Mesenchymal stem cell (in vitro differentiated cells and primary cell): Measurements from ENCODE around the gene DPP9.

Experiments
- DNase-seq: peaks from one replicate; pipeline ENCODE4 v3.0.0-alpha.2; 2013
- H2AFZ ChIP-seq: one replicate; pipeline ENCODE4 v1.6.1; 2013; ENCODE audit warnings: low read depth, mild to moderate bottlenecking, control low read depth, inconsistent platforms, low read length, moderate library complexity
- H2AK5ac ChIP-seq: 2 replicates; pipeline ENCODE4 v1.6.1; 2013; ENCODE audit warnings: low read length, moderate library complexity, mild to moderate bottlenecking, inconsistent platforms; ENCODE audit not compliant: severe bottlenecking
- H2BK120ac ChIP-seq: one replicate; pipeline ENCODE4 v1.6.1; 2013; ENCODE audit warnings: low read depth, mild to moderate bottlenecking, inconsistent platforms, low read length, moderate library complexity
- H2BK12ac ChIP-seq, 2 experiments: one replicate each; pipeline ENCODE4 v1.6.1; 2013; ENCODE audit warnings: inconsistent platforms in 2 of 2, low read length in 2 of 2, mild to moderate bottlenecking in 2 of 2, moderate library complexity in 2 of 2, control low read depth in 1 of 2
- H2BK15ac ChIP-seq: one replicate; pipeline ENCODE4 v1.6.1; 2013; ENCODE audit warnings: mild to moderate bottlenecking, low read depth, inconsistent platforms; ENCODE audit not compliant: poor library complexity, severe bottlenecking
- H2BK5ac ChIP-seq: 2 replicates; pipeline ENCODE4 v1.6.1; 2013; ENCODE audit warnings: low read depth, mild to moderate bottlenecking, low read length, control low read depth, inconsistent platforms; ENCODE audit not compliant: poor library complexity, severe bottlenecking
- H3K14ac ChIP-seq, 2 experiments: one replicate each; pipeline ENCODE4 v1.6.1; 2013; ENCODE audit warnings: inconsistent platforms in 2 of 2, low read length in 2 of 2, control low read depth in 1 of 2, mild to moderate bottlenecking in 1 of 2, moderate library complexity in 1 of 2
- H3K18ac ChIP-seq, 2 experiments: one replicate each; pipeline ENCODE4 v1.6.1; 2013; ENCODE audit warnings: inconsistent platforms in 2 of 2, low read length in 2 of 2, control low read depth in 1 of 2, low read depth in 1 of 2, mild to moderate bottlenecking in 1 of 2
- H3K23ac ChIP-seq, 2 experiments: one replicate each; pipeline ENCODE4 v1.6.1; 2013; ENCODE audit warnings: inconsistent platforms in 2 of 2, low read length in 2 of 2, mild to moderate bottlenecking in 2 of 2, moderate library complexity in 2 of 2, control low read depth in 1 of 2
- H3K27ac ChIP-seq: 2 replicates; pipeline ENCODE4 v1.5.1; 2013; ENCODE audit warnings: mild to moderate bottlenecking, moderate library complexity, low read length, control low read depth, inconsistent platforms; ENCODE audit not compliant: poor library complexity, severe bottlenecking
- H3K27me3 ChIP-seq, 2 experiments: 2 replicates each; pipeline versions ENCODE4 v1.6.1 to v1.7.0; 2013; ENCODE audit warnings: low read length in 2 of 2, mild to moderate bottlenecking in 2 of 2, moderate library complexity in 2 of 2, control low read depth in 1 of 2, inconsistent platforms in 1 of 2; ENCODE audit not compliant: control insufficient read depth in 1 of 2, insufficient read depth in 1 of 2
- H3K36me3 ChIP-seq, 2 experiments: 2 replicates each; pipeline versions ENCODE4 v1.6.1 to v1.7.0; 2013; ENCODE audit warnings: low read length in 2 of 2, control low read depth in 1 of 2, inconsistent platforms in 1 of 2, low read depth in 1 of 2, mild to moderate bottlenecking in 1 of 2; ENCODE audit not compliant: insufficient read depth in 2 of 2, control insufficient read depth in 1 of 2
- H3K4ac ChIP-seq, 2 experiments: one replicate each; pipeline ENCODE4 v1.6.1; 2013; ENCODE audit warnings: inconsistent platforms in 2 of 2, low read length in 2 of 2, mild to moderate bottlenecking in 2 of 2, moderate library complexity in 2 of 2, control low read depth in 1 of 2, low read depth in 1 of 2
- H3K4me1 ChIP-seq: 2 replicates; pipeline ENCODE4 v1.6.1; 2013; ENCODE audit warnings: low read depth, low read length, control low read depth; ENCODE audit not compliant: control insufficient read depth, insufficient read depth
- H3K4me2 ChIP-seq: 2 replicates; pipeline ENCODE4 v1.6.1; 2013; ENCODE audit warnings: low read length, mild to moderate bottlenecking, inconsistent platforms; ENCODE audit not compliant: poor library complexity, severe bottlenecking
- H3K4me3 ChIP-seq, 2 experiments: 2 replicates each; pipeline versions ENCODE4 v1.5.1 to v1.7.0; 2013; ENCODE audit warnings: low read length in 2 of 2, mild to moderate bottlenecking in 2 of 2, control low read depth in 1 of 2, low read depth in 1 of 2; ENCODE audit not compliant: insufficient read depth in 1 of 2
- H3K79me1 ChIP-seq: replicated peaks from 2 replicates; pipeline ENCODE4 v1.6.1; 2013; ENCODE audit warnings: mild to moderate bottlenecking, control low read depth, low read length, inconsistent platforms; ENCODE audit not compliant: poor library complexity, severe bottlenecking
- H3K9ac ChIP-seq: 2 replicates; pipeline ENCODE4 v1.7.0; 2013; ENCODE audit warnings: mild to moderate bottlenecking, low read length, moderate library complexity
- H3K9me3 ChIP-seq: 2 replicates; pipeline ENCODE4 v1.7.0; 2013; ENCODE audit warnings: mild to moderate bottlenecking, low read length; ENCODE audit not compliant: control insufficient read depth
- H4K8ac ChIP-seq: one replicate; pipeline ENCODE4 v1.6.1; 2013; ENCODE audit warnings: inconsistent platforms, mild to moderate bottlenecking, low read length, moderate library complexity
- H4K91ac ChIP-seq: one replicate; pipeline ENCODE4 v1.6.1; 2013; ENCODE audit warnings: mild to moderate bottlenecking, low read length, inconsistent platforms
- WGBS: methylation state at CpG from one replicate; pipeline ENCODE4 v1.1.7; 2013; ENCODE audit warnings: mixed read lengths; 5-methylcytosine and 5-hydroxymethylcytosine counted together

Gene DPP9

DNA sequence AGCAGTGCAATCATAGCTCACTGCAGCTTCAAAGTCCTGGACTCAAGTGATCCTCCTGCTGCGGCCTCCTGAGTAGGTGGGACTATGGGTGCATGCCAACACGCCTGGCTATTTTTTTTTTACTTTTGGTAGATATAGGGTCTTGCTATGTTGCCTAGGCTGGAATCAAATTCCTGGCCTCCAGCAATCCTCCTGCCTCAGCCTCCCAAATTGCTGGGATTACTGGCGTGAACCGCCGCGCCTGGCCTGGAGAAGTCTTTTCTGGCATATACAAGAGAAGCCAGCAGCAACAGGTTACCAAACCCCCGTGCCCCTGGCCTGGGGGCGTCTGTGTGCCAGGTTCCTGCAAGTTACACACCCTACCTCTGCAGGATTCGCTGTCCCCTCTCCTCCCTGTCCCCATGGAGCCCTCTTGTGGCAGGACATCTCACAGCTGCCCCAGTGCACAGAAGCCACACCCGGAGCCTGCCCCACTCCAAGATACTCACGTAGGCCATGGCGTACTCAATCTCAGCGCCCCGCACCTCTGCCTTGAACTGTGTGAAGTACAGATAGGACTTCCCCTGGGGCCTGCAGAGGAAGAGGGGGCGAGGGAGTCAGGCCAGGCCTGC is 63.4 kb downstream of the DPP9 start:
- Histone ChIP-seq H3K36me3 (peaks cover 76 to 89% of the 10 kb centered on the region in 2 experiments), H2BK120ac (no peak overlapping the region), H3K27ac (no peak overlapping the region), H2AFZ (no peak overlapping the region), H4K91ac (no peak overlapping the region), H3K23ac (no peak overlapping the region), H3K27me3 (no peaks in the 10 kb centered on the region), H2BK12ac (no peak overlapping the region), H3K4me1 (no peaks in the 10 kb centered on the region), H2BK15ac (no peak overlapping the region), H3K9me3 (no peaks in the 10 kb centered on the region), H3K14ac (no peak overlapping the region), H3K9ac (no peak overlapping the region), H2BK5ac (no peak overlapping the region), H3K4me2 (no peak overlapping the region), H3K4ac (no peak overlapping the region), H2AK5ac (no peak overlapping the region), H3K4me3 (no peak overlapping the region), H4K8ac (no peak overlapping the region), H3K79me1 (peaks cover 32% of the 10 kb centered on the region), H3K18ac (no peak overlapping the region)
- WGBS, result 93% methylated on average over 15 of the region's 15 CpGs
- DNase-seq, result peak; percentile 22

DNA sequence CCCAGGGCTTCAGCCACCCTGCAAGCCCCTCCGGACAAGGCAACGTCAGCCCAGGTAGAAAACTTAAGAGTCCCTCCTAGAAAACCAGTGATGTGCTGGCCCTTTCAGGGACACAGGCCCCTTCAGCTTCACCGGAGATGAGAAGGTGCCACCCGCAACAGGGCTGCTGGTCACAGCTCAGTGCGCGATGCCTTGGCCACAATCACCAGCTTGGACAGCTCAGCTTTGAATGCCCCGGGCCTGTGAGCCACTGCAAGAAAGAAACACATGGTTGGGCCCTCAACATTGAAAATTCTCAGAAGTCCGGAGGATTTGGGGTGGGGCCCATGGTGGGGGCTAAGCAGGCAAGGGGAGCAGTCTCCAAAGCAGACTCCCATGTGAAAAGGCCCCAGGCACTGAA is 65.8 kb downstream of the DPP9 start:
- no peak overlapping the region for H3K14ac ChIP-seq
- H3K27me3 ChIP-seq, result no peaks in the 10 kb centered on the region
- peaks cover 70 to 87% of the 10 kb centered on the region in 2 experiments for H3K36me3 ChIP-seq
- no peak overlapping the region for H2AFZ ChIP-seq
- H3K79me1 ChIP-seq, result peaks cover 23% of the 10 kb centered on the region
- DNase-seq, result no peak
- H3K4me2 ChIP-seq, result no peak overlapping the region
- H2BK12ac ChIP-seq, result no peak overlapping the region
- no peak overlapping the region for H3K18ac ChIP-seq
- H2BK120ac ChIP-seq, result no peak overlapping the region
- no peak overlapping the region for H3K9ac ChIP-seq
- no peak overlapping the region for H3K4me3 ChIP-seq
- H3K9me3 ChIP-seq, result no peaks in the 10 kb centered on the region
- H2BK5ac ChIP-seq, result no peak overlapping the region
- H4K8ac ChIP-seq, result no peak overlapping the region
- H3K27ac ChIP-seq, result no peak overlapping the region
- no peak overlapping the region for H4K91ac ChIP-seq
- no peak overlapping the region for H3K4ac ChIP-seq
- no peaks in the 10 kb centered on the region for H3K4me1 ChIP-seq
- no peak overlapping the region for H2AK5ac ChIP-seq
- WGBS, result 95% methylated on average over 8 of the region's 8 CpGs
- H3K23ac ChIP-seq, result no peak overlapping the region
- no peak overlapping the region for H2BK15ac ChIP-seq

DNA sequence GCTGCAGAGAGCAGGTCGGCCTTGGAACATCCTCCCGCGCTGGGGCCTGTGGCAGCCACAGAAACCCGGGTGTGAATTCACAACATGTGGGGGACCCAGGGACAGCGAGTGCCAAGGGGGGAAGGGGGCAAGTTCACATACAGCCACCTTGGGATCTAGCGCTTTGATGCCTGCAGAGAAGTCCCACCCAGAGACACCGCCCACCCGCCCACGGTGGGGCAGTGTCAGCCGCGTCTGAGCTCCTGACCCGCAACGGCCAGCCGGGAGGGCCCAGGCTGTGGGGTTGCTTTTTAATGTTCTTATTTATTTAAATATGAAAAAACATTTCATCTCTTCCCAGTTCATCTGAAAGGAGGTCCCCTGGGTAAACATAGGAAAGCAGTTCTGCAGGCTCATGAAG is 66.4 kb downstream of the DPP9 start:
- Histone ChIP-seq H3K27ac (no peak overlapping the region), H3K23ac (no peak overlapping the region), H3K79me1 (peaks cover 21% of the 10 kb centered on the region), H2BK120ac (no peak overlapping the region), H3K9me3 (no peaks in the 10 kb centered on the region), H2BK12ac (no peak overlapping the region), H3K27me3 (no peaks in the 10 kb centered on the region), H3K4me1 (no peaks in the 10 kb centered on the region), H3K18ac (no peak overlapping the region), H3K4me2 (no peak overlapping the region), H4K8ac (no peak overlapping the region), H2BK15ac (no peak overlapping the region), H3K4ac (no peak overlapping the region), H4K91ac (no peak overlapping the region), H3K36me3 (peaks cover 64 to 86% of the 10 kb centered on the region in 2 experiments), H3K14ac (no peak overlapping the region), H2AFZ (no peak overlapping the region), H3K4me3 (no peak overlapping the region), H3K9ac (no peak overlapping the region), H2BK5ac (no peak overlapping the region), H2AK5ac (no peak overlapping the region)
- DNase-seq, result no peak
- 82% methylated on average over 6 of the region's 14 CpGs for WGBS

DNA sequence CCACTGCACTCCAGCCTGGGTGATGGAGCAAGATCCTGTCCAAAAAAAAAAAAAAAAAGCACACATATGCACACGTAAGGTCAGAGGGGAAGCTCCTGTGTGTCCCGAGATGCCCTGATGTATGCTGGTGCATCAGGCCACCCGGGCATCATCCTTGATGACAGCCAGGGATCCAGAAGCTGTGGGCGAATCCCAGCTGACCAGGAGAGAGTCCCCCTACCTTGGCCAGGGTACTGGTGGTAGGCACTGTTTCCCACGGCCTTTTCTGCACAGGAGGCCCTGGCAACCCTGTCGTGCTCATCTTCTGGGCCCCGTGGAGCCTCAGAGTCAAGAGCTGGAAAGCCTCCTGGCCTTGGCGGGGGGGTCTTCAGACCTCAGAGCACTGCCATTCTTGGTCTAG is 67.5 kb downstream of the DPP9 start:
- 91% methylated on average over 8 of the region's 8 CpGs for WGBS
- no peak overlapping the region for H4K91ac ChIP-seq
- no peaks in the 10 kb centered on the region for H3K27me3 ChIP-seq
- H3K4me3 ChIP-seq, result no peak overlapping the region
- H2BK15ac ChIP-seq, result no peak overlapping the region
- H3K27ac ChIP-seq, result no peak overlapping the region
- no peak overlapping the region for H2BK12ac ChIP-seq
- no peak overlapping the region for H2AK5ac ChIP-seq
- H2AFZ ChIP-seq, result no peak overlapping the region
- H3K4ac ChIP-seq, result no peak overlapping the region
- peaks cover 55 to 85% of the 10 kb centered on the region in 2 experiments for H3K36me3 ChIP-seq
- no peak overlapping the region for H3K9ac ChIP-seq
- H3K4me1 ChIP-seq, result no peaks in the 10 kb centered on the region
- no peak overlapping the region for H4K8ac ChIP-seq
- DNase-seq, result no peak
- no peaks in the 10 kb centered on the region for H3K9me3 ChIP-seq
- H2BK120ac ChIP-seq, result no peak overlapping the region
- peaks cover 21% of the 10 kb centered on the region for H3K79me1 ChIP-seq
- H3K18ac ChIP-seq, result no peak overlapping the region
- H3K14ac ChIP-seq, result no peak overlapping the region
- H3K23ac ChIP-seq, result no peak overlapping the region
- no peak overlapping the region for H2BK5ac ChIP-seq
- H3K4me2 ChIP-seq, result no peak overlapping the region
